NCI-H2227 (cell line): ENCODE data around the gene PPP6R2.

ENCODE experiments used
- DNase-seq: peaks from one replicate; lab custom pipeline; 2025; ENCODE audit not compliant: unreplicated experiment; lab: John Stamatoyannopoulos, UW

Gene PPP6R2

DNA sequence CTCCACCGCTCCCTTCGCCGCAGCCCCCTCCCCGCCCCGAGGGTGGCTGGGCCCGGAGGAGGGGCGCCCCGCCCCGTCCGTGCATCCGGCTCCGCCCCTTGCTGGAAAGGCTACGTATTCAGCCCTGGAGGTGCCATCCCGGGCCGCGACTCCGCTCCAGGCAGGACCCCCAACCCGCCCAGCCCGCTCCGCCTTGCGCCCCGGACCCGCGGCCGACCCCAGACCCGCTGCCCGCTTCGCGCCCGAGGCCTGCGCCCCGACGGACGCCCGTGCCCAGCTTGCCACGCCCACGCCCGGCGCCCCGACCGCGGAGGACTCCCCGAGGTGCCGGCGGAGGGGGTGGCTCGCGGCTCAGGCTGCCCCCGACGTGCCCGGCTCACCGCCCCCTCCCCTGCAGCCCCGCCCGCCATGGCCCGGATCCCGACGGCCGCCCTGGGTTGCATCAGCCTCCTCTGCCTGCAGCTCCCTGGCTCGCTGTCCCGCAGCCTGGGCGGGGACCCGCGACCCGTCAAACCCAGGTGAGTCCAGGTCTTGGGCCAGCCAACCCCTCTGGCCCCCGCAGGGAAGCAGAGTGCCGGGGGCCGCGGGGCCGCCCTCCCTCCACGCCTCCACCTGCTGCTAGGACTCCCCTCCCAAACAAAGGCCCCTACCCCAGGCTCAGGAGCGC, 138.4 kb downstream of the PPP6R2 start, which contains the start of gene ADM2:
Gene ADM2 (plus strand): TSS at position 104 of the 667 bp plus-strand sequence. CDS start 305 bp downstream, at position 409.
- peak; percentile 44 for DNase-seq

GRCh38 chr22:50482107-50483074, 139.3 kb downstream of the PPP6R2 start:
- no peak for DNase-seq

DNA sequence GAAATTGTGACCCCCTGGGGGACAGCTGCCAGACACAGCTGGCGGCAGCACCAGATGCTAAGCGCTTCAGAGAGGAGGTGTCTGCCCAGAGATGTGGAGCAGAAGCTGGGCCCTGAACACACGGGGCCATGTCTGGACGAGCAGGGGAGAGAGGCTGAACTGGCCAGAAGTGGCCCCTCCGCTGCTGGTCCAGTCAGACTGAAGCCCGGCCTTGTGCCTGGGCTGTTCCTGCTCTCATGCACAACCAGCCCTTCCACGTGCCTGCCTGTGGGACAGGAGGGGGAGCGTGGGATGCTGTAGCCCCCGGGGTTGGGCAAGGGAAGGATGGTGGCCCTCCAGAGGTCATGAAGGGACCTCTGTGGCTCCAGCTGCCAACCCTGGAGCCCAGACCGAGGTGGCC, 140.0 kb downstream of the PPP6R2 start:
- no peak for DNase-seq

- no peak for DNase-seq
Observed at GRCh38 chr22:50483556-50483955, 140.4 kb downstream of the PPP6R2 start.

DNA sequence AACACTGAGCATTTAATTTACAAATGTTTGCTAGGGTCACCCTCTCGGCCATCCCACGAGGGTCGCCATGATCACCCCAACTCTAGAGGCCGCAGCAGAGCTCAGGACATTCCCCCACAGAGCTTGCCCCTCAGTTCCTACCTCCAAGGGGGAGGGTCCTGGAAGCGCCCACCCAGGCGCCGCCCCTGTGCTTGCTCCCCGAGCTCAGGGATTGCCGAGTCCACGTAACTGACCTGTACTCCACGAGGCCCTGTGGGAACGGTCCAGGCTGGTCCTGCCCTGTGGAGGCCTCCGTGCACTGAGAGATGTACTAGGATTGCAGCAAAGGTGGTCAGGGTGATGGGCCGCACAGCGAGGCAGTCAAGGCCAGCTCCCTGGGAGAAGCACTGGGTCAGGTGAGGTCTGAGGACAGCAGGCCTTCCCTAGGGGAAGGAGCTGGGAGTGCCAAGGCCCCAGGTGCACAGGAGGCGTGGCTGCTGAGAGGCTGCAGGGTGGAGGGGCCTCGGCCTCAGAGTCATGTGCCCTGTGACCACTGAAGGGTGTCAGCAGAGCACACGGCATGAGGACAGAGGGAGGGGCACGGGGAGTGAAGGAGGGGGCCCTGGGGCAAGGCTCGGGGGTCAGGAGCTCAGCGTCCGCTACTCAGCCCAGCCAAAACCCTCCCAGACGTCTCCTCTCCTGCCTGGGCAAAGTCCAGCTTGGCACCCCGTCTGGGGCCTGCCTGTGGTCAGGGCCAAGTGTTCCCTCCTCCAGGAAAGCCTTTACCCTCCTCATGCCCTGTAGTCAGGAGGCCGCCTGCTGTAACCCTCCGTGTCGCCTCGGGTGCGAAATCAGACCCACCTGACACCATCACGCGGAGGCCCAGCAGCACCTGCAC, 141.1 kb downstream of the PPP6R2 start:
- no peak for DNase-seq

DNA sequence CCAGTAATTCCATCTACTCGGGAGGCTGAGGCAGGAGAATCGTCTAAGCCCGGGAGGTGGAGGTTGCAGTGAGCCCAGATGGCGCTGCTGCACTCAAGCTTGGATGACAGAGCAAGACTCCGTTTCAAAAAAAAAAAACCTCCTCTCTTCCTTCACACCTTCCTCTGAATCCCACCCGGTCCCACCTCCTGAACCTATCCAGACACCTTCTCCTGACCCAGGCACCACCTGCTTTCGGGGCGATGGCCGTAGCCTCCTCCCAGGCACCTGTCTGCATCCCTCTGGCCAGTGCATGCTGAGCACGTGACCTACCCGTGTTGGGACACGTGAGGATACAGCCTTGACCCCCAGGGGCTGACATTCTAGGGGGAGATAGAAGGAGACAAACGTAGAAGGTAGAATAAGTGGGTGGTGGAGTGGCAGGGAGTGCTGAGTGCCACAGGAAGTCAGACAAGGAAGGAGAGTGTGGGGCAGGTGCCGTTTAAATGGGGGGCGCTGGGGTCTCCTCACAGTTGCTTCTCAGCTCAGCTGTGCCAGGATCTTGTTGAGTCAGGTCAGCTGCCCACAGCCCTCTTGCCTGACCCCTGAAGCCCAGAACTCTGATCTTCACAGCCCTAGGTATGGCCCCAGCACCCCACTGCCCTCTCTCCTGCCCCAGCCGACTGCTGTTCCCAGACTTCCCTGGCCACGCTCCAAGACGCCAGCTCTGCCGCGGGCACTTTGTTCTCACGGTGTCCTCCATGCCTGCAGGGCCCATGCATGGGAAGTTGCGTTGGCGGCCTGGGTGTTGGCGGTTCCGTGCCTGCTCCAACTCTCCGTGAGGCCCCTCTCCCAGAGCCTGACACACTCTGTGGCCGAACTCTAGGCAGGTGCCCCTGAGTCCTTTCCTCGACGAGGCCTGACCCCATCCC, 142.3 kb downstream of the PPP6R2 start:
- DNase-seq, result no peak

DNA sequence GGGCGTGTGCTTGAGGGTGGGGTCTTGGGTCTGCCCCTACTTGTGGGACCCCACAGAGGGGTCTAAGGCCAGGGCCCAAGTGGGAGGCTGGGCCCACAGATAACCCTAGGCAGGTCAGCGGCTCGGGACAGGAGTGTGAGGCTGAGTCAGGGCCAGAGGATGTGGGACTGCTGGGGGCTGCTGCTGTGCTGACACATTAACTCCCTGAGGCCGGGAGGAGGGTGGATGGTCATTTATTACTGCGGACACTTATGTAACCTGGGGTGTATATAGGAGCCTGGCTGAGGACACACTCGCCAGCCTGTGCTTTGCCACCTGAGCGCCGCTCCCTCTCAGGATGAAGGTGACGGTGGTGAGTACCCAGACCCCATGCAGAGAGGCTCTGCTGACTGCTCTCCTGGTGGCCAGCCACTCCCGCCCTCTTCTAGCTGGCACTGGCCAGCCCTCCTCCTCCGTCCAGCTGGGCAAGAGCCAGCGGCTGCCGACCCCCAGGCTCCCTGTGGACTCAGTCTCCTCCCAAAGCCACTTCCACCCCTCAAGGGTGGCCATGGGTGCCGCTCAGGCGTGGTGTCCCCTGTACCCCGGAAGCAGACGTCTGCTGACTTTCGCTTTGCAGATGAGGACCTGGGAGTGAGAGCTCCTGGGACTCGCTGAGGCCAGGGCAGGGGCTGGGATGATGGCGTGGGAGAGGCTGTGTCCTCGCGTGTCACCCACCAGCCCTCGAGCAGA, 143.6 kb downstream of the PPP6R2 start, which contains the start of gene MIOX:
Gene MIOX (plus strand): TSS at position 299 of the 729 bp plus-strand sequence. CDS start 39 bp downstream, at position 338.
- DNase-seq, result no peak

GRCh38 chr22:50487290-50488005, 144.3 kb downstream of the PPP6R2 start:
- no peak for DNase-seq

- no peak for DNase-seq
Observed at GRCh38 chr22:50488006-50488677, 145.0 kb downstream of the PPP6R2 start.

DNA sequence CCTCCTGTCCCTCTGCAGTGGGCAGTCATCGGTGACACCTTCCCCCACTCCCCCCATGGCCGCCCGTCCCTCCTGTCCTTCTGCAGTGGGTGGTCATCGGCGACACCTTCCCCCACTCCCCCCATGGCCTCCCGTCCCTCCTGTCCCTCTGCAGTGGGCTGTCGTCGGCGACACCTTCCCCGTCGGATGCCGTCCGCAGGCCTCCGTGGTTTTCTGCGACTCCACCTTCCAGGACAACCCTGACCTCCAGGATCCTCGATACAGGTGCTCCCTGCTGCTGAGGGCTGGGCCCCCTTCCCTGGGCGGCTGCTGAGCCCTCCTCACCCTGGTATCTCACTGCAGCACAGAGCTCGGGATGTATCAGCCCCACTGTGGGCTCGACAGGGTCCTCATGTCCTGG, 145.8 kb downstream of the PPP6R2 start:
- DNase-seq, result no peak

GRCh38 chr22:50489363-50490243, 146.5 kb downstream of the PPP6R2 start:
- DNase-seq, result no peak

- DNase-seq, result no peak
Observed at GRCh38 chr22:50490531-50491308, 147.6 kb downstream of the PPP6R2 start.
